SH-SY5Y (cell line): Measurements from ENCODE around the gene TACC2.

Experiments
- GATA2 ChIP-seq: IDR thresholded peaks from 2 replicates; pipeline ENCODE4 v1.6.1; 2011; ENCODE audit warnings: mild to moderate bottlenecking, low read depth, low read length
- GATA3 ChIP-seq: IDR thresholded peaks from 2 replicates; pipeline ENCODE4 v1.6.1; 2011; ENCODE audit warnings: low read depth, mild to moderate bottlenecking, low read length, moderate library complexity

TACC2 gene

GRCh38 chr10:122140941-122141623, 152.1 kb downstream of the TACC2 start:
- no peak for TF ChIP-seq GATA2
- TF ChIP-seq GATA3: no peak

GRCh38 chr10:122141821-122142640, 153.1 kb downstream of the TACC2 start:
- TF ChIP-seq GATA3 (no peak), GATA2 (no peak)

- no peak for TF ChIP-seq GATA3
- no peak for TF ChIP-seq GATA2
Measured at GRCh38 chr10:122142641-122143237, 153.8 kb downstream of the TACC2 start.

GRCh38 chr10:122143238-122143841, 154.4 kb downstream of the TACC2 start:
- no peak for TF ChIP-seq GATA3
- TF ChIP-seq GATA2: no peak

GRCh38 chr10:122144199-122144598, 155.2 kb downstream of the TACC2 start:
- TF ChIP-seq GATA3: no peak
- TF ChIP-seq GATA2: no peak

- TF ChIP-seq GATA2: no peak
- no peak for TF ChIP-seq GATA3
Measured at GRCh38 chr10:122145113-122145512, 156.2 kb downstream of the TACC2 start.

GRCh38 chr10:122147663-122148062, 158.7 kb downstream of the TACC2 start:
- TF ChIP-seq GATA3 (no peak), GATA2 (no peak)

GRCh38 chr10:122148876-122149560, 160.1 kb downstream of the TACC2 start:
- TF ChIP-seq GATA2 (no peak), GATA3 (no peak)

- TF ChIP-seq GATA2 (no peak), GATA3 (no peak)
Measured at GRCh38 chr10:122149561-122150505, 160.9 kb downstream of the TACC2 start.

GRCh38 chr10:122151121-122151694, 162.2 kb downstream of the TACC2 start:
- TF ChIP-seq GATA3: no peak
- TF ChIP-seq GATA2: no peak

GRCh38 chr10:122152544-122152943, 163.6 kb downstream of the TACC2 start:
- TF ChIP-seq GATA3: no peak
- no peak for TF ChIP-seq GATA2

GRCh38 chr10:122154031-122154544, 165.1 kb downstream of the TACC2 start:
- TF ChIP-seq GATA3 (no peak), GATA2 (no peak)
